Fibroblast of the conjunctiva (primary cell): ENCODE results near the gene CARD6.
"Not testable (repeated sequence)": the region's sequence is repeated elsewhere in the genome, so short reads cannot be mapped to it uniquely, and the experiment has no call there.

Experiments
- DNase-seq: peaks from one replicate; pipeline ENCODE4 v3.0.0-alpha.2; 2010; ENCODE audit warnings: low read depth

The CARD6 gene

GRCh38 chr5:40875958-40876357, 34.8 kb downstream of the CARD6 start:
- DNase-seq: no peak

- no peak for DNase-seq
Measured at GRCh38 chr5:40877371-40877988, 36.3 kb downstream of the CARD6 start.

GRCh38 chr5:40879163-40879942, 38.2 kb downstream of the CARD6 start:
- DNase-seq: peak; percentile 9

- DNase-seq: no peak
Measured at GRCh38 chr5:40882291-40882690, 41.1 kb downstream of the CARD6 start.

GRCh38 chr5:40883051-40883450, 41.9 kb downstream of the CARD6 start:
- DNase-seq: not testable (repeated sequence)

GRCh38 chr5:40895440-40896425, 54.6 kb downstream of the CARD6 start:
- not testable (repeated sequence) for DNase-seq

GRCh38 chr5:40904205-40904993, 63.2 kb downstream of the CARD6 start:
- peak; percentile 82 for DNase-seq

- DNase-seq: no peak
Measured at GRCh38 chr5:40904994-40905306, 63.8 kb downstream of the CARD6 start.

GRCh38 chr5:40906351-40906751, 65.2 kb downstream of the CARD6 start:
- DNase-seq: no peak

- DNase-seq: no peak
Measured at GRCh38 chr5:40909264-40909663, 68.1 kb downstream of the CARD6 start, which contains the start of gene C7. TSS of gene C7 (plus strand) at chr5:40909497. CDS start at chr5:40909611, 114 bp downstream.

- DNase-seq: no peak
Measured at GRCh38 chr5:40909723-40910122, 68.6 kb downstream of the CARD6 start.
